Lower leg skin (tissue), 3 donors: Measurements from ENCODE around the gene CEBPZ.

Experiments used
- CTCF ChIP-seq, 3 donors: fragments of 450-650 bp; IDR thresholded peaks; one replicate each; pipeline ENCODE4 v1.5.1; 2016; ENCODE audit warnings: antibody characterized with exemption in 3 of 3, mild to moderate bottlenecking in 3 of 3, moderate library complexity in 2 of 3
- POLR2A ChIP-seq, 2 donors: fragments of 450-650 bp; IDR thresholded peaks; one replicate each; pipeline ENCODE4 v1.6.1; 2016 to 2017; ENCODE audit warnings: antibody characterized with exemption in 2 of 2, mild to moderate bottlenecking in 1 of 2, moderate library complexity in 1 of 2

- TF ChIP-seq CTCF (IDR thresholded peaks at IDR 0.05): no peak
- TF ChIP-seq POLR2A (IDR thresholded peaks at IDR 0.05): no peak
Observed at GRCh38 chr2:37156071-37156856, 75.1 kb downstream of the CEBPZ start.
